IMR-90 (cell line): ENCODE results near the gene LTBP2. TPM values are rescaled to one million over a fixed set of nuclear protein-coding genes. Genes with fewer than 3 reads are reported as not detected.

Experiments used
- ATAC-seq: fragments of 200-7000 bp; cut with Tn5 transposase; 2 replicates; pipeline ENCODE4 v1.9.1; 2020; ENCODE audit warnings: low read depth, mild to moderate bottlenecking, moderate library complexity
- BruUV-seq: library from RNA; stranded (reverse); fragments of 400-500 nt; replicated peaks from 2 replicates; lab custom pipeline; 2021; lab: Mats Ljungman, UMichigan
- CTCF ChIA-PET: fragments of 300-600 bp; formaldehyde crosslinking; extraction: SDS; loops from one replicate; lab custom pipeline; 2021; ENCODE audit warnings: antibody characterized with exemption; lab: Yijun Ruan, JAX
- POLR2A ChIA-PET: fragments of 300-600 bp; sonication (Branson Sonifier 250); formaldehyde crosslinking; loops from one replicate; lab custom pipeline; 2022; ENCODE audit warnings: antibody characterized with exemption; ENCODE audit not compliant: unreplicated experiment; lab: Charles Lee
- DNase-seq: peaks from one replicate; pipeline ENCODE4 v3.0.0; 2013
- H2AFZ ChIP-seq: replicated peaks from 2 replicates; pipeline ENCODE3; 2013; ENCODE audit warnings: low read length, mild to moderate bottlenecking; ENCODE audit not compliant: poor library complexity
- H2AK5ac ChIP-seq: 2 replicates; pipeline ENCODE4 v1.6.1; 2013; ENCODE audit warnings: low read depth, low read length, inconsistent platforms
- H2AK9ac ChIP-seq: replicated peaks from 2 replicates; pipeline ENCODE3; 2013; ENCODE audit warnings: mild to moderate bottlenecking, low read depth, low read length, moderate library complexity; ENCODE audit not compliant: poor library complexity
- H2BK120ac ChIP-seq: 2 replicates; pipeline ENCODE4 v1.6.1; 2013; ENCODE audit warnings: low read depth, low read length, inconsistent platforms
- H2BK15ac ChIP-seq: 3 replicates; pipeline ENCODE4 v1.6.1; 2013; ENCODE audit warnings: low read depth, low read length, inconsistent platforms
- H2BK20ac ChIP-seq: 2 replicates; pipeline ENCODE4 v1.6.1; 2013; ENCODE audit warnings: low read depth, mild to moderate bottlenecking, inconsistent platforms, low read length, moderate library complexity
- H2BK5ac ChIP-seq: 2 replicates; pipeline ENCODE4 v1.6.1; 2013; ENCODE audit warnings: mild to moderate bottlenecking, low read depth, low read length, inconsistent platforms; ENCODE audit not compliant: poor library complexity, severe bottlenecking
- H3K14ac ChIP-seq: replicated peaks from 2 replicates; pipeline ENCODE4 v1.6.1; 2013; ENCODE audit warnings: low read depth, low read length, inconsistent platforms
- H3K18ac ChIP-seq: 2 replicates; pipeline ENCODE4 v1.6.1; 2013; ENCODE audit warnings: low read depth, low read length, control low read depth
- H3K23ac ChIP-seq: 2 replicates; pipeline ENCODE4 v1.6.1; 2013; ENCODE audit warnings: low read depth, low read length, inconsistent platforms
- H3K27ac ChIP-seq: 2 replicates; pipeline ENCODE4 v1.5.1; 2013; ENCODE audit warnings: mild to moderate bottlenecking, control low read depth, low read length; ENCODE audit not compliant: insufficient read depth
- H3K27me3 ChIP-seq: 2 replicates; pipeline ENCODE4 v1.6.1; 2013; ENCODE audit warnings: low read length; ENCODE audit not compliant: control insufficient read depth, insufficient read depth
- H3K36me3 ChIP-seq: 2 replicates; pipeline ENCODE4 v1.6.1; 2013; ENCODE audit warnings: low read length, mixed read lengths; ENCODE audit not compliant: control insufficient read depth, insufficient read depth
- H3K4ac ChIP-seq: 2 replicates; pipeline ENCODE4 v1.6.1; 2013; ENCODE audit warnings: low read depth, low read length, inconsistent platforms
- H3K4me1 ChIP-seq: 2 replicates; pipeline ENCODE4 v1.6.1; 2013; ENCODE audit warnings: low read length, mixed read lengths; ENCODE audit not compliant: control insufficient read depth, insufficient read depth
- H3K4me2 ChIP-seq: 2 replicates; pipeline ENCODE4 v1.6.1; 2013; ENCODE audit warnings: low read depth, mild to moderate bottlenecking, control low read depth, low read length, moderate library complexity
- H3K4me3 ChIP-seq: 2 replicates; pipeline ENCODE4 v1.5.1; 2013; ENCODE audit warnings: low read depth, mild to moderate bottlenecking, control low read depth, low read length, moderate library complexity; ENCODE audit not compliant: insufficient read depth
- H3K56ac ChIP-seq: 2 replicates; pipeline ENCODE4 v1.6.1; 2013; ENCODE audit warnings: low read length, inconsistent platforms; ENCODE audit not compliant: insufficient read depth; ENCODE audit errors: extremely low read depth
- H3K79me1 ChIP-seq, 2 experiments: 2 replicates each; pipeline ENCODE4 v1.6.1; 2013; ENCODE audit warnings: low read length in 2 of 2, inconsistent platforms in 1 of 2, low read depth in 1 of 2
- H3K9ac ChIP-seq: 2 replicates; pipeline ENCODE4 v1.6.1; 2013; ENCODE audit warnings: low read depth, low read length, control low read depth
- H3K9me1 ChIP-seq: 2 replicates; pipeline ENCODE4 v1.6.1; 2013; ENCODE audit warnings: low read length, inconsistent platforms; ENCODE audit not compliant: insufficient read depth
- H3K9me3 ChIP-seq: 2 replicates; pipeline ENCODE4 v1.6.1; 2013; ENCODE audit warnings: low read length; ENCODE audit not compliant: control insufficient read depth, insufficient read depth
- H4K20me1 ChIP-seq: 2 replicates; pipeline ENCODE4 v1.6.1; 2013; ENCODE audit warnings: low read length, inconsistent platforms; ENCODE audit not compliant: insufficient read depth
- H4K5ac ChIP-seq: 2 replicates; pipeline ENCODE4 v1.6.1; 2013; ENCODE audit warnings: mild to moderate bottlenecking, low read depth, low read length, control low read depth
- H4K8ac ChIP-seq, 2 experiments: 2 replicates each; pipeline ENCODE4 v1.6.1; 2013; ENCODE audit warnings: low read depth in 2 of 2, low read length in 2 of 2, control low read depth in 1 of 2, inconsistent platforms in 1 of 2
- H4K91ac ChIP-seq: 2 replicates; pipeline ENCODE4 v1.6.1; 2013; ENCODE audit warnings: low read depth, low read length, inconsistent platforms; ENCODE audit not compliant: insufficient read depth
- CHD1 ChIP-seq: IDR thresholded peaks from 2 replicates; pipeline ENCODE4 v1.6.1; 2012; ENCODE audit warnings: low read depth, low read length, improper control_type of control experiment
- WGBS, 2 experiments: methylation state at CpG; one replicate each; pipeline versions ENCODE4 v1.1.5 to v1.1.7; 2013; ENCODE audit warnings: missing lambda C conversion rate in 2 of 2; ENCODE audit not compliant: insufficient read length in 1 of 2; ENCODE audit errors: extremely low coverage in 2 of 2; 5-methylcytosine and 5-hydroxymethylcytosine counted together
- dilution Hi-C: fragments of 300-500 bp; cut with HindIII; formaldehyde crosslinking; loops from one replicate; pipeline ENCODE4 v1.14.3; 2018; ENCODE audit warnings: low sequenced_read_pairs; ENCODE audit not compliant: unreplicated experiment
- in situ Hi-C: fragments of 300-500 bp; cut with MboI; formaldehyde crosslinking; loops from 3 replicates; pipeline ENCODE4 v1.14.3; 2019; ENCODE audit warnings: low sequenced_read_pairs, inconsistent platforms, mixed read lengths
- intact Hi-C: fragments of 100-400 bp; cut with micrococcal nuclease; formaldehyde crosslinking; loops from 2 replicates; pipeline ENCODE4 v1.10.0; 2022
- polyA plus RNA-seq, 3 experiments: library from polyadenylated mRNA; depleted of rRNA; stranded (reverse); fragments of >200 nt; gene quantifications; 2 replicates each; pipeline ENCODE4 v1.2.3, GENCODE V29; 2012; ENCODE audit warnings: low replicate concordance in 1 of 3
- total RNA-seq: library from RNA; depleted of rRNA; stranded (reverse); fragments of >200 nt; gene quantifications from 2 replicates; pipeline ENCODE4 v1.2.3, GENCODE V29; 2012

The LTBP2 gene
- total and polyA plus RNA-seq, 2 of the 4 experiments (the other 2 are of a cell fraction), result 23.8 to 79.3 TPM

DNA sequence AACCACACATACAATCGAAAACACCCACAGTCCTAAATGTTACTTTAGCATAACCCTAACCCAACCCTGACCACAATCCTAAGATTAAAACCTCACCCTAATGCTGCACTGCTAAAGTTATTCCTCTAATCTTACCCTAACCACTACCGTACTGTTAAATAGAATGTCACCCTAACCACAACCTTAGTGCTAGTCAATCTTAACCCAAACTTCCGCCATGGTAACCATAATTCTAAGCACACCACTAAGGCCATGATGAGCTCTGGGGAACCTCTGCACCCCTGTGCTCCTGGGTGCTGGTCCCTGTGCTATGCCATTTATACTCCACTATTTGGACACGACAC is 38.0 kb downstream of the LTBP2 start:
- Histone ChIP-seq H3K36me3 (no peaks in the 10 kb centered on the region), H3K9ac (no peak overlapping the region), H3K79me1 (peaks cover 36 to 77% of the 10 kb centered on the region in 2 experiments), H4K91ac (peak overlapping the region; percentile 99), H3K23ac (peak overlapping the region; percentile 97), H2AK5ac (peak overlapping the region; percentile 99), H3K27ac (peak overlapping the region; percentile 98; the same call in 1 of the 2 replicates), H3K4me2 (no peak overlapping the region), H3K56ac (peak overlapping the region; percentile 99; the same call in 1 of the 2 replicates), H3K4me1 (peaks cover 60% of the 10 kb centered on the region), H3K18ac (peak overlapping the region; percentile 86), H4K8ac (peak overlapping the region; percentile 93 to 97), H2AFZ (no peak overlapping the region), H3K4ac (peak overlapping the region; percentile 99), H2BK20ac (peak overlapping the region; percentile 99), H3K4me3 (no peak overlapping the region), H2AK9ac (peak overlapping the region; percentile 94), H4K20me1 (no peaks in the 10 kb centered on the region; the same call in 1 of the 2 replicates), H3K27me3 (no peaks in the 10 kb centered on the region), H3K14ac (peak overlapping the region; percentile 99), H2BK15ac (peak overlapping the region; percentile 98), H3K9me1 (peaks cover 55% of the 10 kb centered on the region), H3K9me3 (no peaks in the 10 kb centered on the region), H2BK5ac (peak overlapping the region; percentile 100), H4K5ac (peak overlapping the region; percentile 77; the same call in 1 of the 2 replicates), H2BK120ac (peak overlapping the region; percentile 100)
- BruUV-seq, result no TSS peak
- WGBS, 2 experiments, result 94% methylated on average over 3 of the region's 4 CpGs; no CpG with 5 or more reads in 1 of the 2 experiments
- no peak for ATAC-seq
- CTCF ChIA-PET, result interaction anchor here (0.5 to 2.7 kb wide), 4 partner anchors 25 to 107 kb away, joined by 3 to 7 read pairs (median 4); no protein-coding TSS in a partner anchor
- no peak for DNase-seq
- no peak for TF ChIP-seq CHD1
- POLR2A ChIA-PET, result interaction anchor here (1.3 kb wide), 1 partner anchor 9 kb away, joined by 5 read pairs; no protein-coding TSS in a partner anchor
- in situ Hi-C loops (no loop called here), intact Hi-C loops (loop anchor here (5.0 kb wide), 1 partner anchor 33 kb away; no protein-coding TSS in a partner anchor), dilution Hi-C loops (no loop called here)
